Measurements from ENCODE around the gene PTGS1.
A peak's percentile ranks its signal among the peaks of the same experiment; 100 is the strongest.
"Not testable (repeated sequence)": the region's sequence is repeated elsewhere in the genome, so short reads cannot be mapped to it uniquely, and the experiment has no call there.

Gene PTGS1

DNA sequence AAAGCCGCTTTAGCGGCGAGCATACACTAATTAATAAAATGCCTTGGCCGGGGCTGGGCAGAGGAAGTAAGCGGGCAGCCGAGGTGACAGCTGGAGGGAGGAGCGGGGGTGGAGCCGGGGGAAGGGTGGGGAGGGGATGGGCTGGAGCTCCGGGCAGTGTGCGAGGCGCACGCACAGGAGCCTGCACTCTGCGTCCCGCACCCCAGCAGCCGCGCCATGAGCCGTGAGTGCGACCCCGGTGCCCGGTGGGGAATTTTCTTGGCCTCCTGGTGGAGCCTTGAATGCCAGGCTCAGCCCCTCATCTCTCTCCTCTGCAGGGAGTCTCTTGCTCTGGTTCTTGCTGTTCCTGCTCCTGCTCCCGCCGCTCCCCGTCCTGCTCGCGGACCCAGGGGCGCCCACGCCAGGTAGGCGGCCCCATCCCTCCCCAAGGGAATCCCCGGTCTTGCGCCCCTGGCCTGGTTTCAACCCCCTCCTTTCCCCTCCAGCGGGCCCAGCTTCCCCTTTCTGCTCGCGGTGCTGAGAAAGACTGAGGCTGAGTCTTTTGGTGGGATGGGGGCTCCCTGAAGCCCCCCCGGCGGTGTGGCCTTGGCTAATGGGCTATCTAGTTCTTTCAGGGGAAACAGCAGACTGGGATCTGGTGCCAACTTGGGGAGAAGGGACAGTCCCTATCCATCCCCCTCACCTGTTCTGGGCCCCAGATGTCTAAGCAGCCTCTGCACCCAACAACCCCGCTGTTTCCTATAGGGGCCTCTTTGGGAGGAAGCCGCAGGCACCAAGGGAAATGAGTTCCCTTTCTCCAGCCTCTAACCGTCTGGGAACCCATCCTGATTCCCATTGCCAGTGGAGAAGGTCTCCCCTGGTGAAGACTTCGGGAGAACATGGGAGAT is at the start of gene PTGS1:
TSS of gene PTGS1 (plus strand) at position 156 of the 887 bp plus-strand sequence. CDS start at position 217, 61 bp downstream.
- no peak for DNase-seq (ENCODE audit: low spot score)

DNA sequence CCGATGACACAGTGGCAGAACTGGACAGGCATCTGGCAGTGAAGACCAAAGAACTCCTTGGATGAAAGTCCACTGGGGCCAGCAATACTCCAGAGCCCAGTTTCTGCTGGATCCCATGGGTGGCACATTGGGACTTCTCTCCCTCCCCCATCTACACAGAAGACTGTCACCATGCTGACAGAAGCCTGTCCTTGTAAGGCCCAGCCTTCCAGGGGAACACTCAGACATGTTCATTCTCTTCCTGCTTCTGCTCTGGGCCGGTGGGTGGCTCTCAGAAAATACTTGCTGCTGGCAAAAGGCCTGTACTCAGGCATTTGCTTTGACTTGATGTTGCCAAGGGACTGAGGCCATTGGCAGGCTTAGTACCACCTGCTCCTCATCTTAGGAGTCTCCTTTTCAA is 48.3 kb upstream of the PTGS1 start:
- no peak for DNase-seq (ENCODE audit: low spot score)

DNA sequence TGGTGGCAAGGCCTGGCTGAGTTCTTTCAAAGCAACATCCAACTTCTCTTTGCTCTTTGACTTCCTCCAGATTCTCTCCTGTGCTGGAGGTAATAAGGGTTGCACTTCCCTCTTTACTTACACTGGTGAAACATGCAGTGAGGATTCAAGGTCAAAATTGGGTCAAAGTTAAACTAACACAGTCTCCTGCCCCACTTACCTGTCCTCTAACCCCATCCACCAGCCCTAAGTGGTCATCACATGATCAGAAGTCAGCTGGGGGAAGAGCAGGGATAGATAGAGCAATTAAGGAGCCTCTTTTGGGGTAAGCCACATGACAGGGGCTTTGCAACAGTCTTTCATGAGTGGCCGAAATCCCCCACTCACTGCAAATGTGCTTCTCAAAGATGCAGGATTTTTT is 46.2 kb upstream of the PTGS1 start:
- DNase-seq (ENCODE audit: low spot score): not testable (repeated sequence)

DNA sequence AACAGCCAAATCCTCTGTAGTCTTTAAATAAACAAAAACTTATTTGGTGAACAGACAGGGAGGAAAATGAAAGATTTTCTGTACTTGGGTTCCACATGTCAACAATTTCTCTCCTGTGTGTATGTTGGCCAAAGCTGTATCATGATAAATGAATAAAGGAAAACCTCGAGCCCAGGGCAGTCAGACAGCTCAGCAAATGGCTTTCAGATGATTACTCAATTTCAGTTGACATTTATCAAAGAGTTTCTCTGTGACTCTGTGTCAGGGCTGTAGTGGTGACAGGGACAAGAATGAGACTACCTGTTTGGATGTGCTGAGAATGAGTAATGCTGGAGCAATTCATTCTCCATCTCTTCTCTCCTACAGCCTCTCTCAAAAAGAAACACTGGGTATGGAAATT is 45.7 kb upstream of the PTGS1 start:
- DNase-seq (ENCODE audit: low spot score): no peak

DNA sequence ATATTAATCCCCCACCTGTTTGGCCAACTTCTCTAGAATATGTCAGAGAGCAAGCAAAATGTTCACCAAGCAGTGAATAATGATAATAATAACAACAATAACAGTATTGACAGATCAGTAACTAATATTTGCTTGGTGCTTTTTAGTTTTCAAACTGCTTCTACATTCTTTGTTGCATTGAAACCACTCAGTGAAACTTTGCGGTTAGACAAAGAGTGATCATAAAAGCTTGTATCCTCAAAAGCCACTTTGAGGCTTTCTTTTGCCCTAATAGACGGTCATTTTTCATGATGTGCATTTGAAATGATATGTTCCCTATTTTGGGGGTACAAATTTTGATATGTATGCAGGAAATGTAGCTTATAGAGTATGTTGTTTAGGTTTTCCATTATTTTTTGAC is 43.6 kb upstream of the PTGS1 start:
- DNase-seq (ENCODE audit: low spot score): no peak

DNA sequence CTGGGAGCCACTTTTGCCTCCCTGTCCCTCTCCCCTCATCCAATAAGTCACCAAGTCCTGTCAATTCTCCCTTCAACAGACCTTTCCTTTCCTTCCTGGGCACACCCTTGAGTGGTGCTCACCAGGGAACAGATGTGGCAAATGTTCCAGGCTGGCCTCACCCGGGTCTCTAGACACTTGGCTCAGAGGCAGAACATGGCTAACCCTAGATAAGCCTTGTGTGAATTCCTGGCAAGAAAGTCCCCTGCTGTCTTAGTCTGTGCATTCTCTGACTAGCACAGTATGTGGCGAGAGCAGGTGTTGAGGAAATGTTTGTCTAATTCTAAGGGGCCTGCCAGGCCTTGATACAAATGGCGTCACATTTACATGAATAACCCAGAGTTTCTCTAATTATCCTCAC is 41.2 kb upstream of the PTGS1 start:
- DNase-seq (ENCODE audit: low spot score): no peak

DNA sequence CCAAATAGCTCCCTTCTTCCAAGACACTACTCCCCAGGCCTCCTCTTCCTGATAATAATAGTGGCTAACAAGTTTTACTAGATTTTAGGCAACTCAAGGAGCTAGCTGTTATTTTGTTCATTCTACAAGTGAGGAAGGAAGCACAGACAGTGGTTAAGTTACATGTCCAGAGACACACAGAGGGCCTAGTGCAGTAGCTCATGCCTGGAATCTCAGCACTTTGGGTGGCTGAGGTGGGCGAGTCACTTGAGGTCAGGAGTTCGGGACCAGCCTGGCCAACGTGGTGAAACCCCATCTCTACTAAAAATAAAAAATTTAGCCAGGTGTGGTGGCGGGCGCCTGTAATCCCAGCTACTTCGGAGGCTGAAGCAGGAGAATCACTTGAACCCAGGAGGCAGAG is 40.4 kb upstream of the PTGS1 start:
- not testable (repeated sequence) for DNase-seq (ENCODE audit: low spot score)

DNA sequence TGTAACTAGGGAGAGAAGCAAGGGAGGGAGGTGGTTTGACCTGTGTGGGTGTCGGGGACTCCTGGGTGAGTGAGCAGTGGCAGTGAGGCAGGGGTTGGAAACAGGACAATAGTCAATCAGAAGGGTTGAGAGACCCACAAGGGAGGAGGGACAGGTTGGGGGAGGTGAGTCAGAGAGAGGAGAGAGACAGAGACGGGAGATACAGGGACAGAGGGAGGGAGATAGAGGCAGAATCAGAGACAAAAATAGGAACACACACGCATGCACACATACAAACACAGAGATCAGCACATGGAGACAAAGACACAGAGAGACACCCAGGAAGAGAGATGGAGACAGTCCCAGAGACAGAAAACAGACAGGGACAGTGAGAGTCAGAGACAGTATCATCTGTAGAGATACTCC is 39.3 kb upstream of the PTGS1 start:
- no peak for DNase-seq (ENCODE audit: low spot score)

DNA sequence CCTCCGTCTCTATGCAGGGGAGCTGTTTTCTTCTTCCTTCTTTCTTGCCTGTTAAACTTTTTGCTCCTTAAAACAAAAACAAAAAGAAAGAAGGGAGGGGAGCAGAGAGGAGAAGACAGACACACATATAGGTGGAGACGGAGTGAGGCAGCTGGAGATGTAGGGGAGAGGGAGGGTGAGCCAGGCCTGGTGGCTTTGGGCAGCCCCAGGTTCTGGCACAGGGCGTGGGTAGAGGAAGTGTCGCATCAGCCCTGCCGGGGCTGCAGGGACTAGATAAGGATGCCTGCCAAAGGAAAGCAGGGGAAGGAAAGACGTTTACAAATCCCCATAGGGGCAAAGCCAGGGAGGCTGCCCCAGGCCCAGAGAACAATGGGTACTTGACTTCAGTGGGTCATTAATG is 38.7 kb upstream of the PTGS1 start:
- no peak for DNase-seq (ENCODE audit: low spot score)

DNA sequence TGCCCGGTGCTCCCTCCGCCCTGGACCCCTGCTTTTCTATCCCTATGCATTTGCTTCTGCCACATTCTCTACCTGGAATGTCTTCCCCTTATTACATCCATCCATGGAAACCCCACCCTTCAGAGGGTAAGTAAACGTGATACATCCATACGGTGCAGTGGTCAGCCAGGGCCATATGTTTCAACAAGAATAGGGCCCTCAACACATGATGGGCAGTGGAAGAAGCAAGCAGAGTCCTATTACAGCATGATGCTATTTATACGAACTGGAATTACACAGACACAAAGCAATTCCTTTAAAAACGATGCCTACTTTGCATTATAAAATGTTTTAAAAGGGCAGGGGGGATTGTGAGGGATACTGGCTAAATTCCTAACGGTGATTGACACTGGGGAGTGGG is 38.2 kb upstream of the PTGS1 start:
- DNase-seq (ENCODE audit: low spot score): no peak

DNA sequence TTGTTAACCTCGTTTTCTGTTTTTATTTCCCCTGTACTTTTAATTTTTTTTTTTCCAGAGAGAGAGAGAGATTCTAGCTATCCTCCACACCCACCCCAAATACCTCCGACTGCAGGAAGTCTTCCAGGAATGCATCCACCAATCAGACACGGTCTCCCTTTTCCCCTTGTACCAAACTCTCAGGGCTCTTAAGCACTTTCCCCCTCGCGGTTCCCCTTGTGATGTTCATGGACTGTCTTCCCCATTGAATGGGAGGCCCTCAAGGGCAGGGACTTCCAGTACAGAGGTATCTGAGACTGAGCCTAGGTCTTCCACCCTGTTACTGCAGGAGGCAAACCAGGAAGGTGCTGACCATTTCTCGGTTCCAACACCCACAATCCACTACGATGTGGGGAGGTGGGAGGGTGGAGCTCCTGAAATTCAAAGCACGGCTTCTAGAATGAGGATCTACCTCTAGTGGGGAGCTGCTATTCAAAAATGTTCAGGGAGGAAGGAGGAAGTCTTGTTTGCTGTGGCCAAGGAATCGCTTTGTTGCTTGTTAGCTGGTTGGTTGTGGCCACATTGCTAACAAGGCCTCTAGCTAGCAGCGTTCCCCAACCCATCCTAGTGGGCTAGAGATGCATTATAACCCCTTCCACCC is 37.5 kb upstream of the PTGS1 start:
- no peak for DNase-seq (ENCODE audit: low spot score)

DNA sequence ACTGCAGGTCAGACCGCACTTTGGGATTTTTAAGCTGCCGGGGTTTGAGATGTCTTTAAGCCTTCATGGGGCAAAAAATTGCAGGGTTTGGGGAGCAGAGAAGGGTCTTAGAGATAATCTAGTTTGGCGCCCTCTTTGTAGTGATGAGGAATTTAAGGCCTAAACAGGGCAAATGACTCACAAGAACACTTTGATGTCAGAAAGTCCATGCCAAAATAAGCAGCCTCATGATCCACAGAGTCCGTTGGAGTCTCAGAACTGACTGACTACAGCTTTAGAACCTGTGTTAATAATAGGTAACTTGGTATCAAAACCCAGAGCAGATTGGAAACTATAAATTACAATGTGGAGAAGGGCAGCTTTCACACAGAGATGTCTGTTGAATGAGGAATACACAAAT is 35.9 kb upstream of the PTGS1 start:
- DNase-seq (ENCODE audit: low spot score): no peak

DNA sequence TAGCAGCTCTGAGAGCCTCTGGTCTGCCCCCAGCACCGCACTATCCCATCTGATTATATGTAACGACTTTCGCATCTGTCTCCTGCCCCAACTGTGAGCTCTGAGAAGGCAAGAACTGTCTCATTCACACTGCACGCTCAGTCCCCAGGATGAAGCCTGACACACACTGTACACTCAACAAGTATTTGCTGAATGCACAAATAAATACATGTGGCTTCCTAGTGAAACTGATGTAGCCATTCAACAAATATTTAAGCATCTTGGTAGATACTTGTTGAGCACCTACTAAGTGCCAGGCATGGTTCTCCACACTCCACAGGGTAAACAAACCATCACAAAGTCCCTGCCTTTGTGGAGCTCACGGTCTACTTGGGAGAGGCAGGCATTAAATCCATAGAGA is 34.6 kb upstream of the PTGS1 start:
- no peak for DNase-seq (ENCODE audit: low spot score)

DNA sequence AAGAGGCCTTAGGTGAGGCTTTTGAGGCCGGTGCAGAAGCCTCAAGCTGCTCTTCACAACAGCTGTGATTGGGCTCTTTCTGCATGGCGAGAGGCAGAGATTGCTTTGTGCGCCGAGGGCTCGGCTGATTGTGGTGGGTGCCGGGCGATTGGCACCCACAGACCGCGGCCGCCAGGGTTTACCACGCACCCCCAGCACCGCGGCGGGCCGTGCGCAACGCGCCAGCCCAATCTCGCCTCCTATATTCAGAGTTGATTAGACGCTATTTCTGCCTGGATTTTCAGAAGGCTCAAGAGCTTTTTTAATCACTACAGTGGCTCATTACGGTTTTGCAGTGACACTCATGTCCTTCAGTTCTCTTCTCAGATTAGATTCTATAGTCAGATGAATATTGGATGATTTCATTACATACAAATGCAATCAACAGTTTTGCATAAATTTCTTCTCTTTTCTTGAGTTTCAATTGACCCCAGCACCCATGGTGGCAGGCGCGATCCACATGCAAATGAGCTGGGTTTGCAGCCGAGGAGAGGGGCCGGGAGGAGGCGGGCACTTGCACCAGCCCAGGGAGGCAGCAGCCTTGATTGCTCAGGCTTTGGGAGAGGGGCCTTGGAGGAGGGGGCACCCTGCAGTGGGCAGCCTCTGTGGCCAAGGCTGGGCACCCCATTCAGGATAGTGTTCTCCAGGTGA is 33.8 kb upstream of the PTGS1 start:
- no peak for DNase-seq (ENCODE audit: low spot score)

DNA sequence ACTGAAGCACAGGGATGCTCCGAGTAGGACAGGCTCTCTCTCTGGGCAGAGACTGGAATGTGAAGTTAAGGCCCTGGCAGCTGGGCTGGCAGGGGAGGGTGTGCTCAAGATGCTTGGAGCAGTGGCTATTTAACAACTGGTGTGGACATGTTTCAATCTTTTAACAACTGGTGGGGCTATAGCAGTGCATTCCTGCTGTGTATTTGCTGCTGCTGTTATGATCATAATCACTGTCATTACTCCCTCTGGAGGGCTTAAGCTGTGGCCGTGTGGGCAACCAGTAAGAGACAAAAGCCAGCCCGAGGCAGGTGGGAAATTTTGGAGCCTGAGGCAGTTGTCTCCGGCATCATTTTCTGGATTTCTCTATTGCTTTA is 33.3 kb upstream of the PTGS1 start:
- DNase-seq (ENCODE audit: low spot score): no peak

DNA sequence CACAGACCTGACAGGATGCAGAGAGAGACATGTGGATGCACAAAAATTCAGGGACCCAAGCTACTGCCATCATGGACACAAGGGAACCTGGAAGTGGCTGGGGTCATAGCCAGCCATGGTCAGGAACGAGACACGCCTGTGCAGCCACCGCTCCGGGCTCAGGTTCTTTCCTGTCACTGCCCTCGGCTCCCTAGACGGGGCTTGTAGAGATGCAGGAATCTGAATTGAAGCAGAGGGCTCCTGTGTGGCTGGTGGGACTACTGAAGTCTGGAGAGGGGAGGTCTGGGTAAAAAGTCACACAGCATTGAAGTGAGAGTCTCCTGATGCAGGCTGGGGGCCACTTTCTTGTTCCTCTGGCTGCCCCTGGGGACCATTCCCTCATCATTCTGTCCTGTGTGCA is 32.3 kb upstream of the PTGS1 start:
- no peak for DNase-seq (ENCODE audit: low spot score)

DNA sequence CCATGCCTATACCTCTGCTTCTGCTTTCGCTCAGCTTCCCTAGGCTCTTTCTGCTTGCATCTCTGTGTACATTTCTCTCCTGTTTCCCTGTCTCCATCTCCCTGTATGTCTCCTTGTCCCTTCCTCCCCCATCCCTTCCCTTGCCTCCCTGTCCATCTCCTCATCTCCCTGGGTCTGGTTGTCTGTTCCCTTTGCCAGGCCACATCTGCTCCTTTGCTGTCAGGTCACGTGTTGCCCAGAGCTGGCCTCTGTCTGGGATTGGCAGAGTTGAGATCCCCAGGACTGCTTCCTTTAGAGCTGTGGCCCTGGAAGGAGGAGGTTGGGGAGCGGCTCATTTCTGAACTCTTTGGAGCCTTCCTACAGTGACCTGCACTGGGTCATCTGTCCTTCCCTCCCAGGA is 31.8 kb upstream of the PTGS1 start:
- DNase-seq (ENCODE audit: low spot score): no peak

DNA sequence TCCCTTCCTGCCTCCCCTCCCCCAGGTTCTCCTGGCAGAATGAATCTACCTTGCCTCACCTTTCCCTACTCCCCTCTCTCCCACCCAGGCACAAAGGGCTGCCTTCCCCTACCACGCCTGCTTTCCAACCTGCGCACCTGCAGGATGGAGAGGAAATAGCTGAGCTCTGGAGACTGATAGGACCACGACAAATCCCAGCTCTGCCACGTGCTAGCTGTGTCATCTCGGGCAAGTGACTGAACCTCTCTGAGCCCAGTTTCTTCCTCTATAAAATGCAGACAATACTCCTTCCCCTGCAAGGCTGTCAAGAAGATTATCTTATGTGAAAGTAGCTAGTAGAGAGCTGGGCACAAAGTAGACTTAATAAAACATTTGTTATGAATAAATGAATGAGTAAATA is 31.2 kb upstream of the PTGS1 start:
- DNase-seq (ENCODE audit: low spot score): no peak

DNA sequence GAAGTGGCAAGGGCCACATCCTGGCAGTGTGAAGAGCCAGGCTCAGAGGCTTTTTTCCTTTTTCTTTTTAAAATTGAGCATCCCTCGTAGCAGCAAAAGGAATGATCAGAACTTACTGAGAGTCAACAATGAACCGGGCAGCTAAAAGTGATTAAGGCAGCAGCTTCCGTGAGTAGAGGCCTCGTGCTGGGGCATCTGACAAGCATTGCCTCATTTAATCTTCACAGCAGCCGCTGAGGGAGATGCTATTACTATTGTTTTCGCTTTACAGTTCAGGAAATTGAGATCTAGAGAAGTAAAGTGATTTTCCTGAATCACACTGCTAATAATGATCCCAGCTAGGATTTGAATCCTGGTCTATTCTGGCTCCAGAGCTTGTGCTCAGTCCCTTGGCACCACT is 30.7 kb upstream of the PTGS1 start:
- DNase-seq (ENCODE audit: low spot score): peak; percentile 62

DNA sequence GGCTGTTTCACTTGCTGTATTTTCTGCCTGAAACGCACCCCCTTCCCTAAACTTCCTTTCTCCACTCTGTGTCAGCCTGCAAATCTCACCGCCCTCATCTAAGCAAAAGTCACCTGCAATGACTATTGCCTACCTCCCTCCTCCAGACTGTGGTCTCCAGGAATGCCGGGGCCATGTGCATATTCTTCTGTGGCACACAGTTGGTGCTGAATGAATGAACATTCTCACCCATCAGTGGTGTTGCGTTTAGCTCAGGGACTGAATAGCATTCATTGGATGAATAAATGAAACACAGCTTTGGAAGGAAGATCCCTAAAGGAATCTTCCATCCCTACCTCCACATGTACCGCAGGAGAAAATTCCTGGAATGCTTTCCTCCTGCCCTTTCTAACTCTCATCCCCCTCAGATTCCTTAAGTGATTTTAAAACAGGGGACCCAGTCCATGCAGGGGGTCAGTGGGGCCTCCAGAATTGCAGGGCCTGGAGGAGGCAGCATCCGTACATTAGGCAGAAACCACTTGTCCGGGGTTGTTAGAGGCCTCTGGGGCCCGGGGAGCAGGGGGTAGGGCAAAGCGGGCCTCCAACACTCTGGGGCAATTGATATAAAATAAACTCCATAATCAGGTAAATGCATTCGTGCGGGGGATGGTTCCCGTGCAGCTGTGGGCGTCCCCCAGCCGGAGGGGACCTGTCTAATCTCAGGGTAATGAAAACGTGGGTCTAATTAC is 28.3 kb upstream of the PTGS1 start:
- DNase-seq (ENCODE audit: low spot score): peak; percentile 74

DNA sequence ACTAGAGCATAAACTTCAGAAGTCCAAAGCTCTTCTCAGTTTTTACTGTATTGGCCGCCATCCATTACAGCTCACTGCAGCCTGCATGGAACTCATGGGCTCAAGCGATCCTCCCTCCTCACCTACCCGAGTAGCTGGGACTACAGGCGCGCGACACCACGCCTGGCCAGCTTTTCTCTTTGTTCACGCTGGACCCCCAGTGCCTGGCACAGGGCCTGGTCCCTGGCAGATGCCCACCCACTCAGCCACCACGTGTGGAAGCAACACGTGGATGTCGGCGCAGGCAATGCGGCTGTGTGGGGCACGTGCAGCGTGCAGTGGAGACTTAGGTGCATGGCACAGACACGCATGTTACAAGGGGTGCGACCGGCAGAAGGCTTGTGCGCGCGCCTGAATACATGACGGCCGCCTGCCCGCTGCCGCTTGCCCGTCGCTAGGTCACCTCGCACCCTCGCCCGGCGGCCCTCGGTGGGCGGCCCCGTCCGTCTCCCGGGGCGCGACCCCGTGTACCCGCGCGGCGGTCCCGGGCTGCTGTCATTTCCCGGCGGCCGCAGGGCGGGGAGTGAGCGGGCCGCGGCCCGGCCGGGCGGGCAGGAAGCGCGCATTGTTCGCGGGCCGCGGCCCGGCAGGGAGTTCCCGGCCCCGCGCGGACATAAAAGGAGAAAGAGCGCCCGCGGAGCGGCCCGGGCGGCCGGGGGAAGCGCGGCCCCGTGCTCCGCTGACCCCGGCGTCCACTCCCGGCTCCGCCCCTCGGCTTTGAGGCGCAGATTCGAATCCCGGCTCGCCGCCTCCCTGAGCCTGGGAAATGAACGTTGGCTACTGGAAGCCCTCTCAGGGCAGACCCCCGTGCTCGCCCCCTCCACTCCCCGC is 24.1 kb upstream of the PTGS1 start:
- peak; percentile 54 for DNase-seq (ENCODE audit: low spot score)
